ENCODE data around the gene PLA2G3.

Gene PLA2G3

GRCh38 chr22:31144223-31144622 lies 3.9 kb upstream of the PLA2G3 start:
- no peak for DNase-seq

GRCh38 chr22:31143537-31143936 lies 3.2 kb upstream of the PLA2G3 start:
- DNase-seq, result no peak

GRCh38 chr22:31143038-31143437 lies 2.7 kb upstream of the PLA2G3 start:
- DNase-seq, result no peak

GRCh38 chr22:31142285-31142684 lies 2.0 kb upstream of the PLA2G3 start:
- DNase-seq, result no peak

- no peak for DNase-seq
Observed at GRCh38 chr22:31141551-31141950, 1.2 kb upstream of the PLA2G3 start.

GRCh38 chr22:31140746-31141145 lies 438 bp upstream of the PLA2G3 start:
- no peak for DNase-seq

- DNase-seq, result no peak
Observed at GRCh38 chr22:31139066-31139465, 1.2 kb downstream of the PLA2G3 start.

- DNase-seq, result no peak
Observed at GRCh38 chr22:31138126-31138525, 2.2 kb downstream of the PLA2G3 start.

- DNase-seq, result no peak
Observed at GRCh38 chr22:31137721-31138120, 2.6 kb downstream of the PLA2G3 start.

- no peak for DNase-seq
Observed at GRCh38 chr22:31136711-31137110, 3.6 kb downstream of the PLA2G3 start.

- no peak for DNase-seq
Observed at GRCh38 chr22:31136155-31136554, 4.2 kb downstream of the PLA2G3 start.

GRCh38 chr22:31135706-31136105 lies 4.6 kb downstream of the PLA2G3 start:
- no peak for DNase-seq

GRCh38 chr22:31134688-31135087 lies 5.6 kb downstream of the PLA2G3 start:
- no peak for DNase-seq

- no peak for DNase-seq
Observed at GRCh38 chr22:31133911-31134310, 6.4 kb downstream of the PLA2G3 start.

GRCh38 chr22:31130873-31131272 lies 9.4 kb downstream of the PLA2G3 start:
- no peak for DNase-seq

- no peak for DNase-seq
Observed at GRCh38 chr22:31128156-31128555, 12.2 kb downstream of the PLA2G3 start.

- DNase-seq, result no peak
Observed at GRCh38 chr22:31127181-31127772, 13.0 kb downstream of the PLA2G3 start.

GRCh38 chr22:31126869-31127175 lies 13.5 kb downstream of the PLA2G3 start:
- no peak for DNase-seq

GRCh38 chr22:31126128-31126868 lies 14.0 kb downstream of the PLA2G3 start:
- no peak for DNase-seq

GRCh38 chr22:31125521-31126117 lies 14.7 kb downstream of the PLA2G3 start:
- no peak for DNase-seq

- DNase-seq, result no peak
Observed at GRCh38 chr22:31124811-31125465, 15.4 kb downstream of the PLA2G3 start.

- no peak for DNase-seq
Observed at GRCh38 chr22:31124290-31124689, 16.0 kb downstream of the PLA2G3 start.

- no peak for DNase-seq
Observed at GRCh38 chr22:31123292-31123602, 17.1 kb downstream of the PLA2G3 start.
